Left renal cortex interstitium (tissue), 4 donors: ENCODE data around the gene MEAK7. TPM values are rescaled to one million over a fixed set of nuclear protein-coding genes. Genes with fewer than 3 reads are reported as not detected.

ENCODE experiments used
- DNase-seq, 4 donors: peaks; one replicate each; pipeline ENCODE4 v3.0.0-alpha.2; 2013; ENCODE audit warnings: low read depth in 4 of 4, low spot score in 2 of 4, missing footprints in 1 of 4
- polyA plus RNA-seq, 4 donors: library from polyadenylated mRNA; unstranded; fragments of 120-200 nt; gene quantifications; one replicate each; pipeline ENCODE4 v1.2.1, GENCODE V29; 2013; ENCODE audit not compliant: insufficient read length in 4 of 4

The MEAK7 gene
- polyA plus RNA-seq, 4 donors, result 18.9 to 20.2 (median 19.7) TPM

GRCh38 chr16:84476401-84476800, 28.1 kb downstream of the MEAK7 start:
- no peak for DNase-seq

GRCh38 chr16:84475643-84476240, 28.7 kb downstream of the MEAK7 start:
- DNase-seq, result no peak

GRCh38 chr16:84471966-84472365, 32.5 kb downstream of the MEAK7 start:
- no peak for DNase-seq

- no peak for DNase-seq
These were observed 33.1 kb downstream of the MEAK7 start for GRCh38 chr16:84471316-84471715.

- no peak for DNase-seq
These were observed 36.8 kb downstream of the MEAK7 start for GRCh38 chr16:84467709-84468108.

GRCh38 chr16:84467256-84467655, 37.2 kb downstream of the MEAK7 start:
- no peak for DNase-seq

- no peak for DNase-seq
These were observed 37.8 kb downstream of the MEAK7 start for GRCh38 chr16:84466692-84467091.

- DNase-seq, result no peak
These were observed 39.3 kb downstream of the MEAK7 start for GRCh38 chr16:84465154-84465553.

GRCh38 chr16:84464116-84464515, 40.3 kb downstream of the MEAK7 start:
- DNase-seq, result no peak

- DNase-seq, result no peak
These were observed 41.2 kb downstream of the MEAK7 start for GRCh38 chr16:84463221-84463620.

- no peak for DNase-seq
These were observed 41.9 kb downstream of the MEAK7 start for GRCh38 chr16:84462296-84463210.

- DNase-seq, result no peak
These were observed 42.8 kb downstream of the MEAK7 start for GRCh38 chr16:84461413-84462295.

GRCh38 chr16:84461029-84461412, 43.4 kb downstream of the MEAK7 start:
- DNase-seq, result no peak

GRCh38 chr16:84460406-84461028, 43.9 kb downstream of the MEAK7 start:
- DNase-seq, result no peak

GRCh38 chr16:84459941-84460405, 44.5 kb downstream of the MEAK7 start:
- no peak for DNase-seq

GRCh38 chr16:84459533-84459894, 44.9 kb downstream of the MEAK7 start:
- no peak for DNase-seq

- no peak for DNase-seq
These were observed 45.6 kb downstream of the MEAK7 start for GRCh38 chr16:84458606-84459532.

GRCh38 chr16:84455031-84455430, 49.4 kb downstream of the MEAK7 start:
- no peak for DNase-seq
